NCI-H1417 treated with DMSO at 0.1 percent for 48 hours (cell line): Measurements from ENCODE around the gene CXCR3.
"Not testable (repeated sequence)": the region's sequence is repeated elsewhere in the genome, so short reads cannot be mapped to it uniquely, and the experiment has no call there.

Source experiments
- DNase-seq: peaks from one replicate; lab custom pipeline; 2025; lab: John Stamatoyannopoulos, UW

CXCR3 gene

GRCh38 chrX:71636438-71637252, 18.3 kb upstream of the CXCR3 start:
- DNase-seq: no peak

- no peak for DNase-seq
Observed at GRCh38 chrX:71634366-71634765, 16.1 kb upstream of the CXCR3 start.

- DNase-seq: no peak
Observed at GRCh38 chrX:71632923-71633657, 14.8 kb upstream of the CXCR3 start.

- DNase-seq: no peak
Observed at GRCh38 chrX:71629467-71629866, 11.2 kb upstream of the CXCR3 start.

- DNase-seq: no peak
Observed at GRCh38 chrX:71627588-71628404, 9.5 kb upstream of the CXCR3 start.

- no peak for DNase-seq
Observed at GRCh38 chrX:71626576-71626975, 8.3 kb upstream of the CXCR3 start.

GRCh38 chrX:71625471-71625870, 7.2 kb upstream of the CXCR3 start:
- DNase-seq: no peak

- no peak for DNase-seq
Observed at GRCh38 chrX:71623714-71624113, 5.4 kb upstream of the CXCR3 start.

- no peak for DNase-seq
Observed at GRCh38 chrX:71622576-71623450, 4.5 kb upstream of the CXCR3 start.

GRCh38 chrX:71622032-71622575, 3.8 kb upstream of the CXCR3 start:
- DNase-seq: no peak

- DNase-seq: no peak
Observed at GRCh38 chrX:71621603-71622002, 3.3 kb upstream of the CXCR3 start.

- no peak for DNase-seq
Observed at GRCh38 chrX:71619986-71620385, 1.7 kb upstream of the CXCR3 start.

GRCh38 chrX:71619193-71619592, 882 bp upstream of the CXCR3 start:
- no peak for DNase-seq

GRCh38 chrX:71618787-71619186, 476 bp upstream of the CXCR3 start:
- no peak for DNase-seq

- no peak for DNase-seq
Observed at GRCh38 chrX:71617742-71618141, 569 bp downstream of the CXCR3 start.

- DNase-seq: no peak
Observed at GRCh38 chrX:71616672-71617529, 1.4 kb downstream of the CXCR3 start.

GRCh38 chrX:71615954-71616353, 2.4 kb downstream of the CXCR3 start:
- DNase-seq: no peak

GRCh38 chrX:71615056-71615455, 3.3 kb downstream of the CXCR3 start:
- no peak for DNase-seq

- no peak for DNase-seq
Observed at GRCh38 chrX:71612256-71612655, 6.1 kb downstream of the CXCR3 start.

GRCh38 chrX:71611736-71612135, 6.6 kb downstream of the CXCR3 start:
- not testable (repeated sequence) for DNase-seq
